NK-92 (cell line): Measurements from ENCODE around the gene KCNJ1.

Experiments used
- DNase-seq: peaks from one replicate; lab custom pipeline; 2025; ENCODE audit not compliant: unreplicated experiment; lab: John Stamatoyannopoulos, UW

The KCNJ1 gene

DNA sequence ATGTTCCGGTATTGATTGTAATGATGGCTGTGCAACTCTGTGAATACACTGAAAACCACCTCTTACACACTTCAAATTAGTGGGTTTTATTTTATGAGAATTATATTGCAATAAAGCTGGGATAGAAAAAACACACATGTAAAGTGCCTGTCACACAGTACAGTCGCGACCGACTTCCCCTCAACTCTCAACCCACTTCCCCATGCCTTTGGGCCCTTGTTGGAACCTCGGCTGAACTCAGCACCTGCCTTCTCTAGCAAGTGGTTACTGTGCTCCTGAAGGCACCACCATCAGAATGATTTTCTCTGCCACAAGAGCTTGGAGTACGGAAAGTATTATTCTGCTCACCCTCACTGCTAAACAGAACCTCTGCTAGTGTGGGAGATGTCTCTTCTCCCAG lies 13.5 kb downstream of the KCNJ1 start:
- no peak for DNase-seq

DNA sequence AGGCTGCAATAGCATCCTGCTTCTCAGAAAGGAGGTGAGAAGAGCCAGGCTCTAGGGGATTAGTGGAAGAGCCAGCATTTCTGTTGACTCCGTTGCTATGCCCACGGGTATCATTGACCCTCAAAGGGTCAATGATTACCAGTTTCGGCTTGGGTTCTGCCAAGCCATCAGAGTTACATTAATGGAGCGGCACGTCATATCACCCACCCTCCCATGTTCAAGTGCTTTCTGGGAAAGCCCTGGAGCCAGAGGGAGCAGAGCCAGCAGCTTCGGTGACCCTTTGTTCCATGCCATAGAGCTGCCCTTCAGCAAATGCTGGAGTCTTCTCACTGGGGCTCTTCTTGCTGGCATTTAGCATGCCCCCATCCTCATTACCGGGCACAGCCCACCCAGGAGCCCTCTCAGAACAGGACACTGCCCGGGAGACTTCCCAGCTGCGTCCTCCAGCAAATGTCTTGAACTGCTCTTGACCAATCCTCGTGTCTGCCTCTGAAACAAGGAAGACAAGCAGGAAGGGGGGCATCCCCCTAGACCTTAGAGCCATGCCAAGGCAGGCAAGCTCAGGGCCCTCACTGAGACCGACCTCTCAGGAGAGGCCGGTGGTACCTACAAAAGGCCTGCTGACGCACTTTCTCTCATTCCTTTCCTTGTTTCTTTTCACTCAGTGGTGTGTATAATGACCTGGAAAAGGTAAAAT lies 14.6 kb downstream of the KCNJ1 start:
- DNase-seq = no peak

DNA sequence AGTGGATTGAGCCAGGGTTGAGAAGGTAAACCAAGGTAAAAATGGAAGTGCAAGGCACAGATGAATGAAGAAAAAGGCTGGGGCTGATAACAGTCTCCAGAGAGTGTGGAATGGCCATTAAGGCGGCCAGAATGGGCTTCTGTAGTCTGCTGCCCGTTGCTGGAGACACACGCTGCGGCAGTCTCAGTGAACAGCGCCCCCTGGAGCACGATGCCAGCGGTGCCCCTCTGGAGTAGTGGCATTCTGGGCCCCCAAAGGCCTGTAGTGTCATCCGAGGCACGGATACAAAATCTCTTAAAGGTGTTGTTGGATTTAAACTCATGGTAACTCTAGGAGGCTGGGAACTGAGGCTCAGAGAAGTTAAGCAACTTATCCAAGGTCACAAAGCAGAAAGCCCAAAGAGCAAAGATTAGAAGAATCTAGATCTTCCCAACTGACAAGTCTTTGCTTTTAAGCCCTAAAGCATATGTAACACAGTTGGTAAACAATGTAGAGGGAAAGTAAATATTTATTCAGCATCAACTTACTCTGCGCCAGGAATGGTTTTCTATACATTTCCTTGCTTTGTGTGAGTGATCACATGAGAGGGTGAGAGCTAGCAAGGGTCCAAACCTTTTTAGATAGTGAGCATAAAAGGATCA lies 18.2 kb downstream of the KCNJ1 start:
- no peak for DNase-seq

DNA sequence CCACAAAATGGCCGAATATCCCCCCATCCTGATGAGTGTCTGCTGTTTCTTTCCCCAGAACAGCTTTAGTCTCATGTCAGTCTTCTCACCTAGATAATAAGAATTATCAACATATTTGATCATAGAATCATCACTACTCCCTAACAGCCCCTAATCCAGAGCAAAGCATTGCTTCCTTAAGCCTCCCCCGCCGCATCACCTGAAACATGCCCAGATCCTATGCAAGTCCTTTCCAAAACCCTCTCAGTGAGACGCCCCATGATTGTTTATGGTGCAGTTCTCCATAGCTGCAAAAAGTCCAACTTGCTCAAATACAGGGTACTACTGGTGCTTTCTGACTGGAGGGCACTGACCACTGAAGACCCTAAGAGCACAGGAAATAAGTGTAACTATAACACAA lies 20.1 kb downstream of the KCNJ1 start:
- no peak for DNase-seq

DNA sequence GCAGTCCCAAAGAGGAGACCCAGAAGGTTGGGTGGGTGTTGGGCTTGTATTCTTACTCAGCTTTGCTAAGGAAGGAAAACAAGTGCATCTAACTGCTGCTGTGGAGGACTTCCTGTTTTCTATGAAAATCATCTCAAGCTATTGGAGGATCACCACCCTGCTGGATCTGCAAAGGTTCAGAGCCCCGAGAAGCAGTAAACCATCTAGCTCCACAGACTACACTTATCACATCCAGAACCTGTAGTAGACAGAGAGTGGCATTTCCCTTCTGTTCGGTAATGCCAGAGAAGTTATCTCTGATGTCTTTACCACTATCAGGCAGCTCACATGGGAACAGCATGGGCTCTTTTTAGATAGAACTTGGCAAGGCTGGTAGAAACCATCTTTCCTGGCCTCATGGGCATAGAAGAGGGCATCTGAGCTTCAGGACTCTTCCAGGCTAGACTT lies 21.7 kb downstream of the KCNJ1 start:
- DNase-seq = no peak

DNA sequence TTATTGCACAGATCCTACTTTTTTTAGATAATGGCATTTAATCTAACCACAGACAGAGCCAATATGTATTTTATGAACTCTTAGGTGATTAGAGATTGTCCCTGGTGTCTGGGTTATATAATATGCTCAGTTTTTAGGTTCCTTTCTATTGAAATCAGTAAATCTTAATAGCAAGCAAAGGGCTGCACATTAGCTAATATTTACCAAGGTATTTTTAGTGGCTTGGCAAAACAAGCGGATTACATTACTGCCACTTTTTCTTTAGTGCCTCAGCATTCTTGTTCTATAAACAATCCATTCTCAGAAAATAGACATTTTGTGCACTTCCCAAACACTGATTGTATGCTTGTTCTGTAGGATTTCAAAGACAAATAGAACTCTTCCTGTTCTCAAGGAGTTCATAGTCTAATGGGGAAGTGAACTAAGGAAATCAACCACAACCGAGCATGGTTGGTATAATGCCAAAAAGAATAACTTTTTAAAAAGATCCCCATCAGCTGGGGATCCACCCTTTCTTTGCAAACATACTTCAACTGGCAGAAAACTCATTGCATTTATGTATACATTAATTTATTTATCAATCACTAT lies 23.8 kb downstream of the KCNJ1 start:
- no peak for DNase-seq

DNA sequence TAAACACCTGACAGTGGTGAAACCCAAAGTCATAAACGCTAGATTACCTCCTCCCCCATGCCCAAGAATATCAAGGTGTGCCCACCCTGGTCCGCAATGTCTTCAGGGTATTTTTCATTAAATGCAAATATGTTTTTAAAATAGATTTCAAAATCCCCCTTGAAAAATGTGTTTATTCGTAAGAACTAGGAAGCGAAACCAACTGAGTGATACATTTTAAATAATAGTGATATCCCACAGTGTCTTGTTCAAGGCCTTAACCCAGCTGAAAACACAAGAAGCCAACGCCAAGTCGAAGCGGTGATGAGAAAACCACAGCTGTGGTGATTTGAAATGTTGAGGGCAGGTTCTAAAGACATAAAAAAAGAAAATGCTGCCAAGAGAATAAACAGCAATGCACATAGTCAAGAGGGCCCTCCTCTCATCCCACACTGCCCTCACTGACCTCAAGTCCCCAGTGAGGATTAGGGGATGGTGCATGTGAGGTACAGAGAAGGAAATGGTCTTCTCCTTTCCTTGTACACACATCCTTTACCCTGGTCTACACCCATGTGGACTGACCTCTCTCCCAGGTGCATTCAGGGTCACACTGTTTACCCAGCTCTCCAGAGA lies 25.5 kb downstream of the KCNJ1 start:
- DNase-seq = no peak

DNA sequence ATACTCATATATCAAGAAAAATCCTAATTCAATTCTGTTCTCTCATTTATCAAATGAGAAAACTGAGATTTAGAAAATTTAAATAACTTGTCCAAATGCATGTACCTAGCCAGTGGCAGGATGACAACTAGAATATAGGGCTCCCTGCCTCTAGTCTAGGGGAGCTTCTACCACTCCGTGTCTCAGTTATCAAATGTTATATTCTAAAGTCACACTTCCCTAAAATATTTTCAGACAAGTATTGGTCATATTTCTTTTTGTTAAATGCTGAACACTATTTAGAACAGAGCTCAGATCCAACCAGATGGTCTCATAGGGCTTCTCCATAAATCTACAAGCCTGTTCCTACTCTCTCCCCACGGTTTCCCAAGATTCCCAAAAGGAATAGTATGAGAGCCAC lies 26.3 kb downstream of the KCNJ1 start:
- DNase-seq = no peak

DNA sequence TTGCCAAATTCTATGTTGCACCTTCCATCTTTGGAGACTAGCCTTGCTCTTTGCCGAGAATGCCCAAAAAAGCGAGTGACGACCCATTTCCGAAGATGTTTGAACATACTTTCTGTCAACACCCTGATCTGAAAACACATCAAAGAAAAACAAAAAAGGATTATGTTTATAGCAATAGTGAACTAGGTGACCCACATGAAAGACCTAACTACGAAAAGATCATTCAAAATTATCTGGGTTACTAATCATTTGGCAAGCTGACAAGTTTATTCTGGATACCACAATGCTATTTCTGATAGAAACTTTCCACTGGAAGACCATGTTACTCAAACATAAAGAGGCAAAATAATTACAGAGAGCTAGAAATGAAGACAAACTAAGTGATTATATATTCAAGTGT lies 27.0 kb downstream of the KCNJ1 start:
- no peak for DNase-seq

DNA sequence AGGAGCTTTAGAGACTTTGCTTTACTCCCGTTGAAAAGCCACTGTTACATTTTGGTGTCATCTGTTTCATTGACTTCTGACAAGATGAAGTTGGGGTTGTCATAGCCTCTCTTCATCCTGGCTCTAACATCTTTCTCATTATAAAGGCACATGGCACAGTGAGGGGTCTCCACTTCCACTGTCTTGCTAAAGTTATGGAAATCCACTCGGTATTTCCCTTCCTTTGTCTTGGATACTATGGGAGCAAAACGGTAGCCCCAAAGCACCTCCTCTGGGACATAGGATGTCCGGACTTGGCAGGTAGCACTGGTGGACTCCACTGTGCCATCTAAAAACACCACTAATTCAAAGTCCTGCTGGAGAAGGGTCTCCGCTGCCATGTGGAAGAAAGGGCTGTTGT lies 28.0 kb downstream of the KCNJ1 start:
- no peak for DNase-seq

DNA sequence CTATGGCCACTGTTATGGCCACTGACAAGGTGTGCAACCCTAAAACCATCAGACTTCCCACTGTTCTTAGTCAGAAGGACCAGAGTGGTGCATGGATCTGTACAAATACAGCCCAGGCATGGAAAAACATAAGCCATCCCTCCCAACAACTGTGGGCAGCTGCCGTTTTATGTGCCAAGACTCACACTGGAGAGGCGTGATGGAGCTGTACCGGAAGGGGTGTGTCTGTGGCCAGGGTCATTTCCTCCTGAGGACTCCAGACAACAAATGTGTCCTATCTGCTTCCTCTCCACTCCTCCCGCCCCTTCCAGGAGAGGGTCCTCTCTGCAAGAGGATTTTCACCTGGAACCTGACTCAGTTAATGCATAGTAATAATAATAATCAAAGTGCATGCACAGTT lies 29.5 kb downstream of the KCNJ1 start:
- DNase-seq = no peak

DNA sequence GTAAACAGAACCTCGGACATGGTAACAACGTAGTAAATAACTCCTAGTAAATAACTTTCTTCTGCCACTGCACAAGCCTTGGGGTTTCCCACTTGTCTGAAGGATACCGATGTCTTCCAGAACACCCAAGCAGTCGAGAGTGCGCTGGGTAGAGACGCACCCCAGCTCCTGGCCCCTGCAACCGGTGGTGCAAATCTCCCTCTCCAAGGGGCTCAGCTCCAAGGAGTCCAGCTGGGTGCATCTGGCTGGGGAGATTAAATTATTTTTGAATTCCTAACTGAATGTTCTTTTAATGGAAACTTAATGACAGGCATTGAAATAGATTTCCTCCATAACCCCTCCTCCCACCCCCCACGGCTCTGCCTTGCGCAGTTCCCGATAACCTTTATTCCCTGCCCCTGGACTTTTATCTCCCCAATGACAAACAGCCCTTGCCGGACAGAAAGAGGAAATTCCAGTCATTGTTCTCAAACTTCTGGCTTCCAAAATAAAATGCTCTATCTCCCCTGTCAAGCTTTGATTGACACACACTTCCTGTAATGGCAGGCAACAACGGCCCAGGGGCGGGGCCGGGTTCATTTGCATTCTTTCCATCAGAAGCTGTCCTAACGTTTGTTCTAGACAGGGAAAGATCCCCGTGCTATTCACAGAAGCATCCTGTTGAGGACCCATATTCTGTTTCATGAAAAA lies 31.2 kb downstream of the KCNJ1 start:
- DNase-seq = no peak

DNA sequence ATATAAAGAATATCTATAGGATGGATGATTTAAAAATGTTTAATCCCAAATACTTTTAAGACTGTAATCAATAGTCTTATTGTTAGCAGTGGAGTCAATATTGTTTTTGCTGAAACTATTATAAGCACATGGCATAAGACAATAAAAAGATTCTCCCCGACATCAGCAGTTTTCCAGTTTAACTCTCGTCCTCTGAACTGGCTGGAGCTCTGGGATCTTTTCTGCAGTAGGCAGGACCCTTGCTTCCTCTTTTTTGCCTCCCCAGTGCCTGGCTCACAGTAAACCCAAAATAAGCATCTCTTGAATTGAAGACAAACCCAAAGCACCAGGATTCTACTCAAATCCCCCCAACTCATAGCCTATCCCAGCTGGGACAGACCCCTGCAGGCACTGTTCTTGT lies 32.9 kb downstream of the KCNJ1 start:
- no peak for DNase-seq

DNA sequence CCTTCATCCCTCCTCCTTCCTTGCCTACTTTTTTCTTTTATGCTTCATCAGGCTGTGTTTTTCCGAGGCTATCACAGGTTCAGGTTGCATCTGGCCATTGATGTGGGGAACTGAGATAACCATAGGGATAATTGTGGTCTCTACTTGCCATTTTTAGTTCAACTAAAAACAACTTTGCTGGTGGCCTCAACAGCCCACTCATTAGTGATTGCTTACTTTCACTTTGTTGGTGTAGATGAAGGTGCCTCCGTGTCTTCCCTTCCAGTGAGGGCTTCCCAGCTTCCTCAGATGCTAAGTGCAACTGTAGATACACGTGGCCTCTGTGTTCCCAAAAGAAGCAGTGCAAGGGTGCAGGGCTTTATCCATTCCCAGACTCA lies 35.0 kb downstream of the KCNJ1 start:
- no peak for DNase-seq

DNA sequence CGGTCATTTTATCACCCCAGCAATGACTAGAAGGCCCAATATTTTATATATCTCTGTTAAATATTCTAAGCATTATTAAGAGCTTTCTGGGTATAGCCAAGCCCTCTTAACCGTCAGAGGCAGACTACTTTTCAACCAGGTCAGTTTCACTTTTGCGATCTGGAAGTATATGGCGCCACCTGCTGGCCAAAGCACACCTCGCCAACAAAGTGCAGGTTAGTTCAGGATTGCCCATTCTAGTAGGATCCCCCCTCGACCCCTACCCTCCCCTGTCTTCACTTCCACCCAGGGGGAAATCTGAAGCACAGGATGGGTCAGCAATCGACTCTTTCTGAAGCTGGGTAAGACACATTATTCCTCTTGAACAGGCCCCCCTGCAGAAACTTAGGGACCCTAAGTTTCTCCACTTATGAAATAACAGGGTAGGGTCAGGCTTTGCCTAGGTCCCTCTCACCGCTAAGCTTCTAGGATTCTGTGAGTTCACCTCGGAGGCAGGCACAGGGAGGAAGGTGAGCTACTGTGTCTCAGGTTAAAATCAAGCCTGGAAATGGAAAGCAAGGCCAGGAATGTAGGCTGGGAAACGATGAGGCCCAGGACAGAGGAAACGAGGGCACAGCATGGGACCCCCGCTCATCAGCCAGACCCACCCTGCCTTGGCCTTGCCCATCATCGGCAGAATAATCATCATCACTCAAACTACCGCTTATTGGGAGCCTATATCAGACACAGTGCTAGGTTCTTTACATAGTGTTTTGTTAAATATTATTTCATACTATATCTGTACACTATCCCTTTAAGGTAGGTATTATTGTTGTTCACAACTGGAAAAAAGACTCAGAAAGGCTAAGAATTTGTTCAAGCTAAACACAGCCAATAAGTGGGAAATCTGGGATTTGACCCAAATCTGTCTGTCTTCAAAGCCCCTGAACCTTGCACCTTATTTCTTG lies 35.6 kb downstream of the KCNJ1 start:
- DNase-seq = no peak

DNA sequence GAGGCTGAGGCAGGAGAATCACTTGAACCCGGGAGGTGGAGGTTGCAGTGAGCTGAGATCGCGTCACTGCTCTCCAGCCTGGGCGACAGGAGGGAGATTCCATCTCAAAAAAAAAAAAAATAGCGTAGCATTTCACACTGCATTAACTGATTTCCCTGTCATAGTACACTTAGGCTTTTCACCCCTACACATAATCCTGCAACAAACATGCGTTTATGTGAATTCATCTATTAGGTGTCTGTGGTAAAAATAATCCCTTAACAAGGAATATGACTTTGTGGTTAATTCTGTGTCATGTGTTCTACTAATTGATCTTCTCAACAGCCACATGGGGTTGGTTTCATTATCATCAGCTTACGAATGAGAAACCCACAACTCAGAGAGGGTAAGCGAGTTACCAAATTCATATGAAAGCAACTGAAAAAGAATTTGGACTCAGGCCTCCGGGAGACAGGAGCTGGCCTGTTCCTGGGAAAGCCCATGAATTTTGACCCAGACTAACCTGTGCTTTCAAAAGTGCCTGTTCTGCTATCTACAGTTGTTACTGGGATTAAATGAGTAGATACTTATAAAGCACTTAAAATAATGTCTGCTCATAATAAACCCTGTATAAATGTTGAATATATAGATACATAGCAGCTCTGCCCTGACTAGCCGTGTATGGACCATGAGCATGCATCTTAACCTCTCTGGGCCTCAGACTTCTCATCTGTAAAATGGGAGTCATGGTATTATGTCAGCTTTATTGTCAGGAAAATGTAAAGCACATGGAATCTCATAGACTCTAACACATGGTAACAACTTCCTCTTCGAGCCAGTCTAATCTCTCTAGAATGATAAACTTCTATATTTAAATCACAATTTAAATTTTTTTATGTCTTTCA lies 36.6 kb downstream of the KCNJ1 start:
- DNase-seq = no peak

DNA sequence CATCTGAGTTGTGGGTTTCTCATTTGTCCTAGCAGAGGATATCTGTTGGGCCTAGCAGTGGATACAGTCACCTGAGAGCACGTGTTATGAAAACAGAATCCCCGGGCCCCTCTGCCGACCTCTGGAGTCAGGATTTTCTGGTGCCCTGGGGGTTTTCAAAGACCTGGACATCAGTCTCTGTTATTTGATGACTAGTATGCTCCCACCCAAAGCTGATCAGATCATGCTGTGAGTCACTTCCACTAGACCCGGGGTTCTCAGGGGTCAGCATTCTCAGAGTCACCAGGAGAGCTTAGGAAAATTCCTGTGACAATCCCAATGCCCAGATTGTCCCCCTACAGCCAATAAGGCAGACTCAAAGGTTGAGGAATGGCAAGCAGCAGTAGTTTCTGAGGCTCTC lies 38.7 kb downstream of the KCNJ1 start:
- DNase-seq = no peak

DNA sequence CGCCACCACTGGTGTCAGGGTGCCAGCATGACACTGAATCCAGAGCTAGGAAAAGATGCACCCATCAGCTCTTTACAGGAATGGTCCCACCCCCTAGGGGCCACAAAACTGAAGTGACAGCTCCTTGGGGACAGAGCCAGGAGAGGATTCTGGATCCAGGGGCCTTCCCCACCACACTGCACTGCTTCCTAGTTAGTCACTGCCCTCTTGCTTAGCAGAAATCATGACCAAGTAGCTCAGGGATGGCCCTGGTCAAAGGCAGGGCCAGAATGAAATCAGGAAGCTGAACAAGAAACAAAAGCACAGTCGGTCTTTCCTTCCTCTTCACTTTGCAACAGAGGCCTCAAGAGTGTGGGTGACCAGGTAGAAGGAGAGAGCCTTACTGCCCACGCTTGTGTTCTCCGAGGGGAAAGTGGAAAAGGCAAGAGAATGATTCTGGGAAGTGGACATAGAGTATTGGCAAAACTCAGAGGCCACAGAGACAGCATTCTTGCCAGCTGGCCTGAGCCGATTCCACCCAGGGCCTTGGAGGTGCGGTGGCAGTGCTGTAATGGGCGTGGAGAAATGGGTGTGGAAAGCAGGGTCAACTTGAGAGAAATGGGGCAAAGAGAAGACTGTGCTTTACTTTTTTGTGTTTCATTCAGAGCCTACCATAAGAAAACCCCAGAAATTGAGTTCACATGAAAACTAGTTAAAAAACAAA lies 39.8 kb downstream of the KCNJ1 start:
- no peak for DNase-seq
